ENCODE data around the gene TXN2.

TXN2 gene

GRCh38 chr22:36464715-36465231 is 16.7 kb downstream of the TXN2 start:
- TF ChIP-seq, protein P1, sequence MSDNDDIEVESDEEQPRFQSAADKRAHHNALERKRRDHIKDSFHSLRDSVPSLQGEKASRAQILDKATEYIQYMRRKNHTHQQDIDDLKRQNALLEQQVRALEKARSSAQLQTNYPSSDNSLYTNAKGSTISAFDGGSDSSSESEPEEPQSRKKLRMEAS (IDR thresholded peaks at IDR 0.05), result peak; percentile 63; the same call in 1 of the 2 replicates
- TF ChIP-seq TCF12 (IDR thresholded peaks at IDR 0.05; ENCODE audit: low read depth), result no peak

GRCh38 chr22:36463783-36464184 is 17.7 kb downstream of the TXN2 start:
- TF ChIP-seq ZBTB7A (IDR thresholded peaks at IDR 0.05; ENCODE audit: low read depth), result no peak

DNA sequence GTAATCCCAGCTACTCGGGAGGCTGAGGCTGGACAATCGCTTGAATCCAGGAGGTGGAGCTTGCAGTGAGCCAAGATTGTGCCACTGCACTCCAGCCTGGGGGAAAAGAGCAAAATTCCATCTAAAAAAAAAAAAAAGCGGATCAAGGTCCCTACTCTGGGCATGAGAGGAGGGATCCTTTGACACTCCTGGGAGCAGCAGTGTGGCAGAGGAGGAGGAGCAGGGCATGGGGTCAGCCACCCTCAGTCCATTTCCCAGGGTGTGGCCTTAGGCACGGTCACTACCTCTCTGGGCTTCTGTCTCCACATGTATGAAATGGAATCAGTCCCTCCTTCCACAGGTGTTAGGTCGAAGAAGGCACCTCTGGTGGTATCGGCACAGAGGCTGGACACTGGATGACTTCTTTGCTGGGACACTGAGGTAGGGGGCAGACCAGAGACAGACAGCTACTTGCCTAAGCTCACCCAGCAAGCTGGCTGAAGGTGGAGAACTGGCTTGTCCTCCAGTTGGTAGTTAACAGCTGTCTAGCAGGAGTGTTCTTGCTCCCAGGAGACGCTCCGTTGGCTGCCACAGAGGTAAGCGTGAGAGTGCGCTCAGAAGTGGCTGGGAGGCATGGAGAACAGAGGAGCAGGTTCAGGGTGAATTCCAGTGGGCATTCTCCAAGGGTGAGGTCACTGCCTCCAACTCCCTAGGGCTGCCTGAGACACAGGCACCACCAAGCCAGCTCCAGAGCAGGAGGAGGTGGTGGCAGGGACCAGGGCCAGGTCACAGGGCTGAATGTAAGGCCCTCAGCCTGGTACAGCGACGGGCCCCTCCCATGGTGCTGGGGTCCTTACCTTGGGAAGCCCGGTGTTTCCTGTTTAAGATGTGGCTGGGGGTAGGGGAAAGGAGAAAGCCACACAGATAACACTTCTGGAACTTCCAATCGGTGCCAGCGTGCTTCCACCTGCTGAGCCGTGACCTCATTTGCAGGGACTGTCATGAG is 19.5 kb downstream of the TXN2 start:
- TF ChIP-seq NFIC (IDR thresholded peaks at IDR 0.05) (peak; percentile 84), FOXM1 (IDR thresholded peaks at IDR 0.05; ENCODE audit: borderline replicate concordance, low read depth) (peak; percentile 72; the same call in 1 of the 2 replicates), TCF12 (IDR thresholded peaks at IDR 0.05; ENCODE audit: low read depth) (peak; percentile 89), USF1 (IDR thresholded peaks at IDR 0.05) (no peak; the same call in 1 of the 2 replicates), RAD21 (IDR thresholded peaks at IDR 0.05; ENCODE audit: low read depth) (peak; percentile 39), EP300 (IDR thresholded peaks at IDR 0.05; ENCODE audit: borderline replicate concordance) (peak; percentile 92), CEBPB (IDR thresholded peaks at IDR 0.05) (peak; percentile 29; the same call in 1 of the 2 replicates), CREB1 (IDR thresholded peaks at IDR 0.05; ENCODE audit: low read depth) (no peak), ZBTB7A (IDR thresholded peaks at IDR 0.05; ENCODE audit: low read depth) (no peak), TAF1 (IDR thresholded peaks at IDR 0.05; ENCODE audit: low read depth) (peak; percentile 36; the same call in 1 of the 2 replicates), EGR1 (IDR thresholded peaks at IDR 0.05) (no peak), TEAD4 (IDR thresholded peaks at IDR 0.05) (peak; percentile 99), YY1 (IDR thresholded peaks at IDR 0.05; ENCODE audit: low read depth) (peak; percentile 51)
- TF ChIP-seq, protein P1 (IDR thresholded peaks at IDR 0.05), result peak; percentile 88
- TF ChIP-seq, protein P2, sequence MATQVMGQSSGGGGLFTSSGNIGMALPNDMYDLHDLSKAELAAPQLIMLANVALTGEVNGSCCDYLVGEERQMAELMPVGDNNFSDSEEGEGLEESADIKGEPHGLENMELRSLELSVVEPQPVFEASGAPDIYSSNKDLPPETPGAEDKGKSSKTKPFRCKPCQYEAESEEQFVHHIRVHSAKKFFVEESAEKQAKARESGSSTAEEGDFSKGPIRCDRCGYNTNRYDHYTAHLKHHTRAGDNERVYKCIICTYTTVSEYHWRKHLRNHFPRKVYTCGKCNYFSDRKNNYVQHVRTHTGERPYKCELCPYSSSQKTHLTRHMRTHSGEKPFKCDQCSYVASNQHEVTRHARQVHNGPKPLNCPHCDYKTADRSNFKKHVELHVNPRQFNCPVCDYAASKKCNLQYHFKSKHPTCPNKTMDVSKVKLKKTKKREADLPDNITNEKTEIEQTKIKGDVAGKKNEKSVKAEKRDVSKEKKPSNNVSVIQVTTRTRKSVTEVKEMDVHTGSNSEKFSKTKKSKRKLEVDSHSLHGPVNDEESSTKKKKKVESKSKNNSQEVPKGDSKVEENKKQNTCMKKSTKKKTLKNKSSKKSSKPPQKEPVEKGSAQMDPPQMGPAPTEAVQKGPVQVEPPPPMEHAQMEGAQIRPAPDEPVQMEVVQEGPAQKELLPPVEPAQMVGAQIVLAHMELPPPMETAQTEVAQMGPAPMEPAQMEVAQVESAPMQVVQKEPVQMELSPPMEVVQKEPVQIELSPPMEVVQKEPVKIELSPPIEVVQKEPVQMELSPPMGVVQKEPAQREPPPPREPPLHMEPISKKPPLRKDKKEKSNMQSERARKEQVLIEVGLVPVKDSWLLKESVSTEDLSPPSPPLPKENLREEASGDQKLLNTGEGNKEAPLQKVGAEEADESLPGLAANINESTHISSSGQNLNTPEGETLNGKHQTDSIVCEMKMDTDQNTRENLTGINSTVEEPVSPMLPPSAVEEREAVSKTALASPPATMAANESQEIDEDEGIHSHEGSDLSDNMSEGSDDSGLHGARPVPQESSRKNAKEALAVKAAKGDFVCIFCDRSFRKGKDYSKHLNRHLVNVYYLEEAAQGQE (IDR thresholded peaks at IDR 0.05; ENCODE audit: low read depth), result no peak

DNA sequence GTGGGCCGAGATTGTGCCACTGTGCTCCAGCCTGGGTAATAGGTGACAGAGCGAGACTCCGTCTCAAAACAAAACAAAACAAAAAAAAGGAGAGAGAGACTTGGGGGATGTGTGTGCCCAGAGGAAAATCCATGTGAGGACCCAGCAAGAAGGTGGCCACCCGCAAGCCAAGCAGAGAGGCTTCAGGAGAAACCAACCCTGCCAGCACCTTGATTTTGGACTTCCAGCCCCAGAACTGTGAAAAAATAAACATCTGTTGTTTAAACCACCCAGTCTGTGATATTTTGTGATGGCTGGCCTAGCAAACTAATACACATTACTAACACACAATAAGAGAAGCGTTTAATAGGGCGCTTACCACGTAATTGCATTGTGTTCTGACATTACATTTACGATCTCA is 21.2 kb downstream of the TXN2 start:
- TF ChIP-seq EGR1 (IDR thresholded peaks at IDR 0.05) (no peak), TAF1 (IDR thresholded peaks at IDR 0.05; ENCODE audit: low read depth) (no peak), EP300 (IDR thresholded peaks at IDR 0.05; ENCODE audit: borderline replicate concordance) (no peak)
- TF ChIP-seq, protein P1 (IDR thresholded peaks at IDR 0.05), result no peak

GRCh38 chr22:36457688-36458450 is 23.6 kb downstream of the TXN2 start:
- no peak for TF ChIP-seq CREB1 (IDR thresholded peaks at IDR 0.05; ENCODE audit: low read depth)
- no peak for TF ChIP-seq TCF12 (IDR thresholded peaks at IDR 0.05; ENCODE audit: low read depth)
- TF ChIP-seq RAD21 (IDR thresholded peaks at IDR 0.05; ENCODE audit: low read depth), result no peak
- TF ChIP-seq NFIC (IDR thresholded peaks at IDR 0.05), result no peak
- no peak for TF ChIP-seq CEBPB (IDR thresholded peaks at IDR 0.05)
- no peak for TF ChIP-seq TAF1 (IDR thresholded peaks at IDR 0.05; ENCODE audit: low read depth)
- TF ChIP-seq, protein P2 (IDR thresholded peaks at IDR 0.05; ENCODE audit: low read depth), result no peak
- no peak for TF ChIP-seq YY1 (IDR thresholded peaks at IDR 0.05; ENCODE audit: low read depth)
- no peak for TF ChIP-seq TEAD4 (IDR thresholded peaks at IDR 0.05)
- TF ChIP-seq, protein P1 (IDR thresholded peaks at IDR 0.05), result no peak

Measured in Ishikawa (cell line).